ENCODE results near the gene ALDH4A1. TPM values are rescaled to one million over a fixed set of nuclear protein-coding genes. Genes with fewer than 3 reads are reported as not detected.
A peak's percentile ranks its signal among the peaks of the same experiment; 100 is the strongest.
"Not testable (repeated sequence)": the region's sequence is repeated elsewhere in the genome, so short reads cannot be mapped to it uniquely, and the experiment has no call there.

ALDH4A1 gene
- total RNA-seq, 1 donor from 2014 or later, result 4.5 TPM

GRCh38 chr1:18903291-18903756, 969 bp upstream of the ALDH4A1 start:
- no peak for FAIRE-seq

DNA sequence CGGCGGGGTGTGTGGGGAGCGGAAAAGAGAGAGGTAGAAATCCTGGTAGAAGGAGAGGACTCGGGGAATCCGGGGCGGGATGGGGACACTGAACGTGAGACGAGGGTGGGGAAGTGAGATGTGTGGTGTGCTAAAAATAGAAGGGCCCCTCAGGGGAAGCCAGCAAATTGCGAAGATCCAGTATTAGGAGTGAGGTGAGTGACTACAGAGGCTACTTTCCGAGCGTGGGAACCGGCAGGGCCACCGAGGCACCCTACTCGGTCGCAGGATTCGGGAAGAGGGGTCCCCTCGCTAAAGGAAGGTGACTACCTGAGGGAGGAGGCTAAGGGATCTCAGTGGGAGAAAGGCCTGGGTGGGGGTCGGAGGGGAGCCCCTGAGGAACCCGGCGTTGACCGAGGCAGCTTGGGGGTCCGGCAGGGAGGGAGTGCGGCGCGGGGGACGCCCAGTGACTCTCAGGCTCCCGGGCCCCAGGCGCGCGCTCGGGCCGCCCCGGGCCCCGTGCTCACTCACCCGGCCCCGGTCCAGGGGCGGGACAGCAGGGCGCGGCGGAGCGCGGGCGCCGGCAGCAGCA, 318 bp downstream of the ALDH4A1 start:
- DNase-seq (ENCODE audit: low spot score in 2 of 2), result peak in 1 of 2 donors; percentile 44
- no peak for FAIRE-seq

More at GRCh38 chr1:18903291-18903756, 969 bp upstream of the ALDH4A1 start:
- DNase-seq (ENCODE audit: low spot score in 2 of 2), result no peak

- FAIRE-seq, result no peak
- no peak for DNase-seq (ENCODE audit: low spot score in 2 of 2)
Measured at GRCh38 chr1:18901147-18901951, 1.0 kb downstream of the ALDH4A1 start.

- DNase-seq (ENCODE audit: low spot score in 2 of 2) (no peak), FAIRE-seq (no peak)
Measured at GRCh38 chr1:18900303-18900841, 2.0 kb downstream of the ALDH4A1 start.

GRCh38 chr1:18899363-18900049, 2.8 kb downstream of the ALDH4A1 start:
- no peak for DNase-seq (ENCODE audit: low spot score in 2 of 2)
- no peak for FAIRE-seq

DNA sequence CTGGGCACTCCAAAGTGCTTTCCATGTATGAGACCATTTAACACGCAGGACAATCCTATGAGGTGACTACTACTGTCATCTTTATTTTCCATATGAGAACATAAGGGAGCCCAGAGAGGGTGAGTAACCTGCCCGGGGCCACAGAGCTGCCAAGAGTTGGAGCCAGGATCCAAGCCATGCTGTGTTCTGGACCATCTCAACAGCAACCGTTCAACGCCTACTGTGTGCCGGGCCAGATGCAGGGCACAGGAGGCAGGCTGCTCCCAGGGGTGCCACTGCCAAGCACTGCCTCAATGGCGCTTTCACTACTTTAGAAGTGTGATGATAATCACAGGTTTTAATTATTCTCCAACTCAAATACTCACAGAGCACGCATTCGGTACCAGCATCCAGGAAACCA, 3.8 kb downstream of the ALDH4A1 start:
- no peak for DNase-seq (ENCODE audit: low spot score in 2 of 2)
- FAIRE-seq, result no peak

GRCh38 chr1:18895317-18895716, 7.0 kb downstream of the ALDH4A1 start:
- DNase-seq (ENCODE audit: low spot score in 2 of 2) (no peak), FAIRE-seq (no peak)

DNA sequence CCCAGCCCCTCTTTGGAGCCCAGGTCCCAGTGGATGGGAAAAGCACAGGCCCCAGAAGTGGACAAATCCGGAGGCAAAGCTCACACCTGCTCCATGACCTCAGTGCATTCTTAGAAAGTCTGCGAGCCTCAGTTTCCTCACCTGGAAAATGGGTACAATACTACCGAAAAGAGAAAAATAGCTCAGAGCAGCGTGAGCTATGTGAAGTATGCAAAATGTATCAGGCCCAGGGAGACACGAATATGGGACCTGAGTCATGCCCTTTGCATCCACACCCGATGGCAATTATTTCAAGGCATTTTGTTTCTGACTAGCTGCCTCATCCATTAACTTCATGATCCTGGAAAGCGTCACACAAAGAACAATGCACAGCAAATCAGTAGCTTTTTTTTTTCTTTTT, 9.2 kb downstream of the ALDH4A1 start:
- FAIRE-seq (no peak), DNase-seq (ENCODE audit: low spot score in 2 of 2) (no peak)

- not testable (repeated sequence) for DNase-seq (ENCODE audit: low spot score in 2 of 2); FAIRE-seq
Measured at GRCh38 chr1:18891858-18892257, 10.5 kb downstream of the ALDH4A1 start.

DNA sequence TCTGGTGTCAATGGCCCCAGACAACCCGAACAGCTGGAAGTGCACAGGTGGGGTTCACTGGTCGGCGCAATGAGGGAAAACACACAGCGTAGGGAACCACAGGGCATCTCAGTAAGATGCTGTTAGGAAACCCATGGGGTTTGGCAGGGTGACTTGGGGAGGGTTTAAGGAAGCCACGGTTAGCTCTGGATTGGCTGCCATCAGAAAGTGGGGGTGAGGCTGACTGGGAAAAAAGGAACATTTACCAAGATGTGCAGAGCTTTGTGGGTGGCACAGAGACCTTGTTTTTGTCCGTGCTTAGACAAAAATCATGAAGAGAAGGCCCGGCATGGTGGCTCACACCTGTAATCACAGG, 11.0 kb downstream of the ALDH4A1 start:
- DNase-seq (ENCODE audit: low spot score in 2 of 2) (no peak), FAIRE-seq (no peak)

DNA sequence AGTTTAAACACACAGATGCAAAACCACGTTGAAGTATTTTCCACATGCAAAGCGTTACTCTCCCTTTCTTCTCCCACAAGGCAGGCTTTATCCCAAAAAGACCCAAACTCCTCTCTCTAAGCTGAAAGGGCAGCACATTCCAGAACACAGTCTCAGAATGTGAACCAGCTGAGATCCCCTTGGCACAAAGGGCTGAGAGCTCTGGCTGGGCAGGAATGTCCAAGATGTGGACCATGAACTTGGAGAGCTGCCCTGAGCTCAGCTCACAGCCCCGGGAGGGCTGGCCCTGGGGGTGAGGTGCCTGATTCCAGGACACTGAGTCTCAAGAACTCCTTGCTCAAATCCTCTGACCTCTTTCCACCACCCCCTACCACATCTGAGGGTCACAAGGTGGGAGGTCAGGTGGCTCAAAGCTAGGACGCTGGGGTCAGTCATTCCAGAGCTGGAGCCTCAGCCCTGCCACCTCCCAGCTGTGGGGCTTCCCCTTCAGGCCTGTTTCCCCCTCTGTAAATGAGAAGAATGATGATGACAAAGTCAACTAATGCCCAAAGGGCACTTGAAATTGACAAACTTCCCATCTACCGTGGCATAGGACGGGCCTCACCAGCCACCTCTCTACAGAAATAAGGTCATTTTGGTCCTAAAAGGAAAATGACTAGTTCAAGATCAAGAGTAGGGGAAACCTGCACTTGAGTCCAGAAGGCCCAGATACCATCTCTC, 11.5 kb downstream of the ALDH4A1 start:
- FAIRE-seq (no peak), DNase-seq (ENCODE audit: low spot score in 2 of 2) (peak in 1 of 2 donors; percentile 35)

DNA sequence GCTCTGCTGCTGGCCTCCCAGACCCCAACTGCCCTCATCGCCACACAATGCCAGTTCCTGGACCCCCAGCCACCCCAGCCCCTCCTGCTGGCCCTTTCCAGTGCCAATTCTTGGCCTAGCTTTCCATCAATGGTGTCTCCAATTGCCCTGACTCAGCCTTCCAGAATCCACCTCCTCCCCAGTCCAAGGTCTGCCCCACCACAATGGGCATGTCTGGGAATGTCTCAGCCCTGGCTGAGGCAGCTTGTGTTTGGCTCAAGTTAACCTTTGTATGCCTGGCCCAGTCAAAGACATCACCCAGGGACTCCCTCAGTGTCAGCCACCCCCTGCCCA, 16.4 kb downstream of the ALDH4A1 start:
- no peak for DNase-seq (ENCODE audit: low spot score in 2 of 2)
- no peak for FAIRE-seq

- DNase-seq (ENCODE audit: low spot score in 2 of 2) (no peak), FAIRE-seq (no peak)
Measured at GRCh38 chr1:18885311-18886002, 16.9 kb downstream of the ALDH4A1 start.

DNA sequence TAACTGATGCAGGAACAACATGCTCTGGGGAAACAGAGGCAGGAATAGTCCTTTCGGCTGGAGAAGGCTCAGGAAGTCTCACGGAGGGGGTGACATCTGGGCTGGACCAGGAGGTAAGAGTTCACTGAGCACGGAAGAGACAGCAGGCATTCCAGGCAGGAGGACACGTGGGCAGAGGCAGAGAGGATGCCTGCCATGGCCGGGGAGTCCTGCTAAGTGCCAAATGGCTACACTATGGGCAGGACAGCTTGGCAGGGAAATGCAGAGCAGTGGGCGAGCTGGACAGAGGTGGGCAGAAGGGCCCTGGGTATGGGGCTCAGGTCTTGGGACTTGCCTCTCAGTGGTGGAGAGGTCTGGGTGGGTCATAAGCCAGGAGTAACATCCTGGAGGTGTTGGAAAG, 17.6 kb downstream of the ALDH4A1 start:
- no peak for DNase-seq (ENCODE audit: low spot score in 2 of 2)
- FAIRE-seq, result no peak

- FAIRE-seq, result no peak
Measured at GRCh38 chr1:18884419-18884717, 18.0 kb downstream of the ALDH4A1 start.

GRCh38 chr1:18883636-18884418, 18.5 kb downstream of the ALDH4A1 start:
- DNase-seq (ENCODE audit: low spot score in 2 of 2) (peak; percentile 68 to 79), FAIRE-seq (no peak)

More at GRCh38 chr1:18884419-18884717, 18.0 kb downstream of the ALDH4A1 start:
- no peak for DNase-seq (ENCODE audit: low spot score in 2 of 2)

GRCh38 chr1:18883079-18883478, 19.3 kb downstream of the ALDH4A1 start:
- no peak for FAIRE-seq
- no peak for DNase-seq (ENCODE audit: low spot score in 2 of 2)

- DNase-seq (ENCODE audit: low spot score in 2 of 2), result no peak
Measured at GRCh38 chr1:18882486-18882885, 19.9 kb downstream of the ALDH4A1 start.

DNA sequence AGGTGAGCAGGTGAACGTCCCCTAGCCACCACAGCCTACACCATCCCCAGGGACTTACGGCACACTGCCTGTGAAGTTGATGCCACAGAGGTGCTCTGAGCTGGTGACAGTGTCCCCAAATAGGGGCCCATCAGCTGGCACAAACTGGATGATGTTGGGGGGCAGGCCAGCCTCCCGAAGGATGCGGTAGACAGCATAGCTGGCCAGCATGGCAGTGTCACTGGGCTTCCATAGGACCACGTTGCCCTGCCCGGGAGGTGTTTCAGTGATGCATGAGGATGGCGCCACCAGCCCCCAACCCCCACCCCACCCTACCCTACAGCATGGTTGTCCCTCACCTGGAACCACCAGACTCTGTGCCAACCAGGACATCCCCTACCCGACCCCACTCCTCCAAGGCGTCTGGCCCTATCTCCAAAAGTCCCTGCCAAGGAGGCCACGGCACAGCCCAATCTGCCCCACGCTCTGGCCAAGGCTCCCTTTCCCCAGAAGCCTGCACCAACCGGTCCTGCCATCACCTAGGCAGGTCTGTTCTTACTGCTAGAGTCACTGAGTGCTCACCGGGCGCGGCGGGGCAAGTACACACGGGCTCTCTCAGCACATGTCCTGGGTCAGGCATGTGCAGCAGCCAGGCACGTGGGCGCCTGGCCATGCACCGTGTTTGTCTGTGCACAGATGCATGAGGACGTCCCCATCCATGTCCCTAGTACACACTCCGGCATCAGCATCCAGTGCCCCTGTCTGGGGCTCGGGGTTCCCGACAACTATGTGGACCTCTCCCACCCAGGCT, 20.5 kb downstream of the ALDH4A1 start:
- DNase-seq (ENCODE audit: low spot score in 2 of 2), result no peak
- no peak for FAIRE-seq

More at GRCh38 chr1:18882486-18882885, 19.9 kb downstream of the ALDH4A1 start:
- no peak for FAIRE-seq

All from frontal cortex (tissue), 4 donors.